Loucy (cell line): ENCODE measurements around the gene ACP4.
"Not testable (repeated sequence)": the region's sequence is repeated elsewhere in the genome, so short reads cannot be mapped to it uniquely, and the experiment has no call there.

Experiments used
- CTCF ChIP-seq: fragments of 200-600 bp; sonication (generic); conservative IDR thresholded peaks from 2 replicates; pipeline ENCODE4 v1.5.1; 2014; ENCODE audit warnings: mild to moderate bottlenecking, antibody characterized with exemption, low read length
- EZH2phosphoT487 ChIP-seq: fragments of 200-600 bp; IDR thresholded peaks from 2 replicates; pipeline ENCODE4 v1.6.1; 2018; ENCODE audit warnings: antibody characterized with exemption, mild to moderate bottlenecking, moderate library complexity, borderline replicate concordance

DNA sequence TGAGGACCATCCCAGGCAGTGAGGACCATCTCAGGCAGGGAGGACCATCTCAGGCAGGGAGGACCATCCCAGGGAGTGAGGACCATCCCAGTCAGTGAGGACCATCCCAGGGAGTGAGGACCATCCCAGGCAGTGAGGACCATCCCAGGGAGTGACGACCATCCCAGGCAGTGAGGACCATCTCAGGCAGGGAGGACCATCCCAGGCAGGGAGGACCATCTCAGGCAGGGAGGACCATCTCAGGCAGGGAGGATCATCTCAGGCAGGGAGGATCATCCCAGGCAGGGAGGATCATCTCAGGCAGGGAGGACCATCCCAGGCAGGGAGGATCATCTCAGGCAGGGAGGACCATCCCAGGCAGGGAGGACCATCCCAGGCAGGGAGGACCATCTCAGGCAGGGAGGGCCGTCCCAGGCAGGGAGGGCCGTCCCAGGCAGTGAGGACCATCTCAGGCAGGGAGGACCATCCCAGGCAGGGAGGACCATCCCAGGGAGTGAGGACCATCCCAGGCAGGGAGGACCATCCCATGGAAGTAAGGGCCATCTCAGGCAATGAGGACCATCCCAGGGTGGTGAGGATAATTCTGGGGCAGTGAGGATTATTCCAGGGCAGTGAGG is 21.5 kb downstream of the ACP4 start:
- TF ChIP-seq CTCF, EZH2phosphoT487: not testable (repeated sequence)
